Measurements from ENCODE around the gene DAB2IP.

The DAB2IP gene

GRCh38 chr9:121800376-121800775 lies 148.9 kb downstream of the DAB2IP start:
- DNase-seq = no peak

GRCh38 chr9:121801579-121801978 lies 150.1 kb downstream of the DAB2IP start:
- DNase-seq = no peak

DNA sequence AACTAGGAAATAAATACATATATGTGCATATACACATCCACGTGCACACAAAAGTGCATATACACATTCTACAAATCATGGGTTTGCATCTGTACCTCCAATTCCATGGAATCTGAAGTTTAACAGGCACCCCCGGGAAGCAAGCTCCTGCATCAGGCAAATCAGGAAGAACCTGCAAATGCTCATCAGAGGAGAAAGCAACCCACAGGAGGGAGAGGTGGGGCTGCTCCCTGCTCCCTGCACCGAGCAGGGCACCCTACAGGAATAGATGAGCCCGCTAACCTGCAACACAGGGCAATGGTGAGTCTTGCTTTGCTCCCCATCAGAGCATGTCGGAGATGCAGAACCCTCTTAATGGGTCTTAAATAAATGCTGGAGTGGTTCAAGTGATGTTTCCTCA lies 151.3 kb downstream of the DAB2IP start:
- DNase-seq = no peak

- DNase-seq = no peak
Observed at GRCh38 chr9:121807069-121807822, 155.8 kb downstream of the DAB2IP start.

- peak; percentile 49 for DNase-seq
Observed at GRCh38 chr9:121807823-121808278, 156.4 kb downstream of the DAB2IP start.

- DNase-seq = no peak
Observed at GRCh38 chr9:121808781-121809180, 157.3 kb downstream of the DAB2IP start.

GRCh38 chr9:121809356-121810050 lies 158.1 kb downstream of the DAB2IP start:
- DNase-seq = no peak

DNA sequence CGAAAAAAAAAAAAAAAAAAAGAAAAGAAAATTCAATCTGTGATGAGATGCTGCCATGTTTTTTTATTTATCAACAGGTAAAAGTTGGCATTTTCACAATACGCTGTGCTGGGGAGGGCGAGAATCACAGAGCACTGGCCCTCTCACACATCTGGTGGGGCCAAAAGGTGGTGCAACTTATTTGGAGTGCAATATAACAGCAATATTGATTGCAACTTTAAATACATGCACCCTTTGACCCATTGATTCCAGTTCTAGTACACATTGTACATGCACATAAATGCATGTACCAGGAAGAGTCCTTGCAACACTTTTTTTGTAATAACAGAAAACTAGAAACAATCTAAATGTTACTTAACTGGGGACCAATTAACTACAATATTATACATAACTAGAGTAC lies 159.1 kb downstream of the DAB2IP start:
- no peak for DNase-seq

- no peak for DNase-seq
Observed at GRCh38 chr9:121811140-121811539, 159.7 kb downstream of the DAB2IP start.

DNA sequence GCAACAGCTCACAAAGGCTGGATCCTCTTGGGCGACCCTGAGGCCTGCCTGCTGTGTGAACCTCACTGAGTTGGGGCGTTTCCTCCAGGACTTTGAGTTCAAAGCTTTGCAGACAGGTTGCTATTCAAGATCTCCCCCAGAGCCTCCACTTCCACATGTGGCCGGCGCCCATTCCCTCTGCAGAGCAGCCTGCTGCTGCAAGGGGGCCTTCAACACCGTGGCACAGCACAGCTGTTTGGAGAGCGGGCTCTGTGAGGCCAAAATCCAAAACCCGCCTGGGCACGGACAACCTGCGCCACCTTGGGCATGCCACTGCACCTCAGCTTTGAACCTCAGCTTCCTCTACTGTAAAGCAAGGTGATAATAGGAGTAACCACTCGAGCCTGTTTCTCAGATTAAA lies 160.3 kb downstream of the DAB2IP start:
- DNase-seq = no peak

DNA sequence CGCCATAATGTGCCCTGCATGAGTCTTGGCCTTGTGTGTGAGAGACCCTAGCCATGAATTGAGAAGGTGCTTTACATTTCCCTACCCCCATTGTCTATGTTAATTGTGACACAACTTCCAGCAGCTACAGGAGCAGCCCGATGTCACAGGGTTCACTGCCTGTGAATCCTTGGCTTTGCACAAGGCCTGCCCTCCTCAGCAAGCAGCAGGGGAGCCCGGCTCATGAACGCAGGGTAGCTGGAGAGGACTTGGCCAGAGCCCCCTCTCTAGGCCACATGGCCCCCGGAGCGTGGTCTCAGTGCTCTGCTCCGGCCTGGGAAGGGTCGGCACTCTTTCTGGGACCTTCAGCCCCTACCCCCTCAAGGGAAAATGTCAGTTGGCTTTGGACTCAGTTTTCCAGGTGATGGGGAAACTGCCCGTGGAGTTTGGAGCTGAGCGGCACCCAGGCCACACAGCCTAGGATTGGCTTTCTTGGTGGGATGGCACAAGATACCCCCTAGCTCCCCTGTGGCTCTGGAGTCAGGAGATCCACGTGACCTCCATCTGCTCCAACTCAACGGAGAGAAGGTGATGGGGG lies 160.8 kb downstream of the DAB2IP start:
- DNase-seq = no peak

GRCh38 chr9:121813519-121814210 lies 162.2 kb downstream of the DAB2IP start:
- DNase-seq = no peak

DNA sequence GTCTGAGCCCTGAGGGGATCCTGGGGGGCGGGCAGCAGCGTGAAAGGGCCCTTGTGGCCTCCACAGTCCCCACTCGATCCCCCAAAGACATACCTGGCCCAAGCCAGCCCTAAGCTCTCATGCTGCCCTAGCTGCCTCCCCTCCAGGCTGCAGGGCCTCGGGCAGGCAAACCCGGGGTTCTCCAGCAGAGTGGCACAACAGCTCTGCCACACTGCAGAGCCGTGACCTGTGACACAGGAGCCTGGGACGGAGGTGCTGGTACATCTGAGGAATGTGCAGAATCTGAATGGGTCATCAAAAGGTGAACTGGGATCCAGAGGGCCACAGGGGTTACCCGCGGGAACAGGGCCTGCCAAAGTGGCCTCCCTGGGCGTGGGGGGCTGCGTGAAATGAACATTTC lies 163.2 kb downstream of the DAB2IP start:
- DNase-seq = no peak

DNA sequence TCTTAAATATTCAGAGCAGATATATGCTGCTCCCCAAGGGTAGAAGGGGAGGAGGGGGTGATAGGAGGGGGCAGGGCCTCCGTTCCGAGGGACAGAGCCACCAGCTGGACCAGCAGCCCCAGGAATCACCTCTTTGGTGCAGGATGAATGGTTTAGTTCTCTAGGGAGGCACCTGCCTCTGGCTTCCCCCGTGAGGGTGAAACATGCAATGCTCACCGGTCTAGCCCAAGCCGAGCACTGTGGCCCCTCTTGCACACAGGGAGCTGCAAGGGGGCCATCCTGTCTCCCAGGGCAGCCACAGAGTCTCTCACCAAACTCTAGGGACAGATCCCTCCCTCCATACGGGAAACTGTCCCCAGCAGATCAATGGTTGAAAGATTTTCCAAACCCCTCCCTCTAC lies 163.7 kb downstream of the DAB2IP start:
- DNase-seq = no peak

- no peak for DNase-seq
Observed at GRCh38 chr9:121815546-121816448, 164.4 kb downstream of the DAB2IP start.

DNA sequence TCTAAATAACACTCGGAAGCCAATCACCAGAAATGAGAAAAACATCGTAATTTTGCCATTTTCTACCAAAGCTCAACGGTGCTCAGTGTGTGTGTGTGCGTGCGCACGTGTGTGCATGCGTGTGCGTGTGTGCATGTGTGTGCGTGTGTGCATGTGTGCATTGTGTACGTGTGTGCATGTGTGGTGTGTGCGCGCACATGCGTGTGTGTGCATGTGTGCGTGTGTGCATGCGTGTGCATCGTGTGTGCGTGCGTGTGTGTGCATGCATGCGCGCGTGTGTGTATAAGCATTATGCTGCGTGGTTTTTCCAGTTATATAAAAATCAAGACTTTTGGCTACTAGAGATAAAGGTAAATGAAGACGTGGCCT lies 165.0 kb downstream of the DAB2IP start:
- no peak for DNase-seq

DNA sequence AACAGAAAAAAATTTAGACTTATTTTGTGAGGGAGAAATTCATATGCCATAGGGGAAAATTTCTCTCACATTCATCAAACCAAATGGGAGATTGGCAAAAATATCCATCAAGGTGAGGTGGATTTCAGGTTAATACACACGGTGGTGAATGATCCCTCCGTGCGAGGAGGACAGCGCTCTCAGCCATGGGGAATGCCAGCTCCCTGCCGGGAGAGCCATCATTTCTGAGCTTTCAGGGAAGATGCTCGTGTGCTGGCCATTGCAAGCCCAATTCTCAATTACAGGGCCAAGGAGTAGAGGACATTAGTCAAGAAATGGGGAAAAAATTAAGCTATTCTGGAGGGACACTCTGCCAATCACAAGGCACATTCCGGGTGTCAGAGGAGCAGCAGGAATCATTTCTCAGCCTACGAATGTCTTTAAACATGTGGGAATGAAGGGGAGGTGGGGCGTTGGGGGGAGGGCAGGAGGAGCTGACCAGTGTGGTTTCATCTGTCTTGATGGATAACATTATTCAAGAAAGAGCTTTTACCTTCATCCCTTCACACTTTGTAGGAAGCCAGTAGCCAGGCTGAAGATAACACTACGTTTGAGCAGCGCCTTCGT lies 165.5 kb downstream of the DAB2IP start:
- DNase-seq = no peak

- no peak for DNase-seq
Observed at GRCh38 chr9:121817476-121817875, 166.0 kb downstream of the DAB2IP start.

DNA sequence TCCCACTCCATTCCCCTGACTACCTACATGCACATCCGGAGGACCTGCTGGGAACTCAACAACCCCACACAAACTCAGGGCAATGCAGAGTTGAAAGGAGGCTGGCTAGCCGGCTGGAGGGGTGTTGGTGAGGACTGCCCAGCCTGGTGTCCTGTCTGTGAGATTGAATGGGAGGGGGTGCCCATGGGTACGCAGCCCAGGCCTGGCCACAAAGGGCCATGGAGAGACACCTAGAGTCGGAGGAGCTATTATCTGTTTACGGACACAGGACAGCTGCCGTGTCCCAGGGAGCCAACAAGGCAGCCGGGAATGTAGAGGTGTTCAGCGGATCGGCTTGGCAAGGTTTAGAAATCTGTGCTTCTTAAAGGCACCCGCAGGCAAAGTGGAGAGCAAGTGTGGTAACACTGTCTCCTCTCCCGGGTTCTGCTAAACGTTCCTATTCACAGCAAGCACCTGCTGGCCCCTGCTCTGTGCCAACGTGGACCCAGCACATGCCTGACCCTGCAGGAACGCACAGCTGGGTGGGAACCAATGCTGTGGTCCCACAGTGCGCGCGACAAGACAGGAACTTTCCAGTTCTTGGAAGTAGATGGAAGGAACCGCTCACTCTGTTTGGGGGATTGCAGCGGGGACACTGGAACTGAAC lies 166.7 kb downstream of the DAB2IP start:
- no peak for DNase-seq

- no peak for DNase-seq
Observed at GRCh38 chr9:121818841-121819427, 167.5 kb downstream of the DAB2IP start.
